ENCODE results near the gene TBL3.
"Not testable (repeated sequence)": the region's sequence is repeated elsewhere in the genome, so short reads cannot be mapped to it uniquely, and the experiment has no call there.

TBL3 gene

DNA sequence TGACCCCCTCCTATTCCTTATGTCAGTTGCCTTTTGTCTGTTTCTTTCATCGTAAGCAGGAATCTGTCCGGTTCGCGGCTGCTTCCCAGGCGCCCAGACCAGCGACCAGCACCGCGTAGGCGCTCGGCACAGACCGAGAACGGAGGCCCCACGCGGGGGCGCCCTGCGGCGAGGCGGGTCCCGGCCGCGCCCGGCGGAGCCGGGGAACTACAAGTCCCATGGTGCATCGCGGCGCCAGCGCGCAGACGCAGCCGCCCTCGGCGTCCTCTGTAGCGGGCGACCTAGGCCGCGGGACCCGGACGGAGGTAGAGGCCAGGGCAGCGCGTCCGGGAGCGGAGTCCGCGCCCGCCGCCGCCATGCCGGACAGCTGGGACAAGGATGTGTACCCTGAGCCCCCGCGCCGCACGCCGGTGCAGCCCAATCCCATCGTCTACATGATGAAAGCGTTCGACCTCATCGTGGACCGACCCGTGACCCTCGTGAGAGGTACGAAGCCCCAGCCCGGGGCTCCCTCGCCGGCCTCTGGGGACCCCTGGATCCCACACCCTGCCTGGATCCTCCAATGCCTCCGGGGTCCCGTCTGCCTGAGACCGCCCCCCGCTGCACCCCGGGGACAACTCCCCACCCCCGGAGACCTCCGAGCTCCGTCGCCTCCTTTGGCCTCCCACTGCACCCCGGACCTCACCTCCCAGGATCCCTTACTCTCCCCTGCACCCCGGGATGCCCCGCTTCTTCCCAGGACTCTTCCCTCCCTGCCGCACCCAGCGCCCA lies 12.4 kb upstream of the TBL3 start, which contains the start of gene NDUFB10:
Gene NDUFB10, plus strand, starts transcription at position 270 of the 771 bp plus-strand sequence. Its CDS starts 87 bp downstream, at position 357.
- Histone ChIP-seq H4K20me1 (ENCODE audit: insufficient read depth, low read length) (peaks cover 31% of the 10 kb centered on the region), H3K36me3 (ENCODE audit: insufficient read depth, low read length) (peaks cover 34% of the 10 kb centered on the region), H3K27ac (ENCODE audit: low read length) (peak within 1 kb of the TSS; percentile 74), H3K4me2 (ENCODE audit: insufficient read depth, low read length) (peak within 1 kb of the TSS; percentile 76), H3K79me2 (ENCODE audit: insufficient read depth, low read length) (peaks cover 44% of the 10 kb centered on the region), H3K27me3 (ENCODE audit: insufficient read depth, low read length, poor library complexity) (no peaks in the 10 kb centered on the region), H3K9me3 (ENCODE audit: insufficient read depth, low read length, severe bottlenecking) (no peaks in the 10 kb centered on the region), H3K4me1 (ENCODE audit: insufficient read depth, low read length) (peaks cover 50% of the 10 kb centered on the region), H3K4me3 (ENCODE audit: low read depth in 1 of 2, low read length in 2 of 2) (peak within 1 kb of the TSS; percentile 66 to 75), H3K9ac (ENCODE audit: low read depth, low read length) (peak within 1 kb of the TSS; percentile 81), H2AFZ (ENCODE audit: low read depth, low read length) (peak within 1 kb of the TSS; percentile 89)
- ATAC-seq (ENCODE audit: insufficient read depth, low read depth) (peak; percentile 80), DNase-seq (peak; percentile 89)
- no peak for TF ChIP-seq EZH2 (IDR thresholded peaks at IDR 0.05; ENCODE audit: borderline replicate concordance, low read depth, low read length, severe bottlenecking)
- TF ChIP-seq, protein P1, sequence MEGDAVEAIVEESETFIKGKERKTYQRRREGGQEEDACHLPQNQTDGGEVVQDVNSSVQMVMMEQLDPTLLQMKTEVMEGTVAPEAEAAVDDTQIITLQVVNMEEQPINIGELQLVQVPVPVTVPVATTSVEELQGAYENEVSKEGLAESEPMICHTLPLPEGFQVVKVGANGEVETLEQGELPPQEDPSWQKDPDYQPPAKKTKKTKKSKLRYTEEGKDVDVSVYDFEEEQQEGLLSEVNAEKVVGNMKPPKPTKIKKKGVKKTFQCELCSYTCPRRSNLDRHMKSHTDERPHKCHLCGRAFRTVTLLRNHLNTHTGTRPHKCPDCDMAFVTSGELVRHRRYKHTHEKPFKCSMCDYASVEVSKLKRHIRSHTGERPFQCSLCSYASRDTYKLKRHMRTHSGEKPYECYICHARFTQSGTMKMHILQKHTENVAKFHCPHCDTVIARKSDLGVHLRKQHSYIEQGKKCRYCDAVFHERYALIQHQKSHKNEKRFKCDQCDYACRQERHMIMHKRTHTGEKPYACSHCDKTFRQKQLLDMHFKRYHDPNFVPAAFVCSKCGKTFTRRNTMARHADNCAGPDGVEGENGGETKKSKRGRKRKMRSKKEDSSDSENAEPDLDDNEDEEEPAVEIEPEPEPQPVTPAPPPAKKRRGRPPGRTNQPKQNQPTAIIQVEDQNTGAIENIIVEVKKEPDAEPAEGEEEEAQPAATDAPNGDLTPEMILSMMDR (IDR thresholded peaks at IDR 0.05; ENCODE audit: borderline replicate concordance, extremely low read depth, low read length, poor library complexity, severe bottlenecking) = peak; percentile 90

DNA sequence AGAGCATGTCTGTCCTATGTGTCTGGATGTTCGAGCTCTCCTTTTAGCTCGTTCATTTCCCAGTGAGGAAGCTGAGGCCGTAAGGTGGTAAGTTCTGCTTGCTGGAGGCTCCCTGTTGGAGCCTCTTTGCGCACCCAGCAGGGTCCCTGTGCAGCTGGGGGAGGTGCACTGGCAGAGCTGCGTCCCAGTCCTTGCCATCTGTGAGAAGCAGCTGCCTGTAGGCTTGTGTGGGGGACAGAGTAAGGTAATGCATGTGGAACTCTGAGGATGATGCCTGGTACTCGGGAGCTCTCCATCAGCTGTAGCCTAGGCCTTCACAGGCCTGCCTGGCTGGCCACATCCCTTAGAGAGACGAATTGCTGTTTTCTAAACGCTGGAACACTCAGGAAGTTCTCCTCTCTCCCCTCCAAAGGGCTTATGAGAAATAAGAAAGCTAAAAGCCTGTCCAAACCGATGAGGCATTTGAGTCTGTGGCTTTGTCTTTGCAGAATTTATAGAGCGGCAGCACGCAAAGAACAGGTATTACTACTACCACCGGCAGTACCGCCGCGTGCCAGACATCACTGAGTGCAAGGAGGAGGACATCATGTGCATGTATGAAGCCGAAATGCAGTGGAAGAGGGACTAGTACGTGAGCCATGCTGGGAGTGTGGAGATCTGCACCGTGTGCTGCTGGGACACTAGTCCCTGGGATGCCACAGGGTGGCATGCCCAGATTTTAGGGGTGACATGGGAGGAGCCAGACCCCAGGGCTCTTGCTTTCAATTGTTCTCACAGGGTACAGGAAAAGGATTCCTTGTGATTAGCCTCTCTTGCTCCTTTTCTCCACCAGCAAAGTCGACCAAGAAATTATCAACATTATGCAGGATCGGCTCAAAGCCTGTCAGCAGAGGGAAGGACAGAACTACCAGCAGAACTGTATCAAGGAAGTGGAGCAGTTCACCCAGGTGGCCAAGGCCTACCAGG lies 10.9 kb upstream of the TBL3 start:
- Histone ChIP-seq H3K79me2 (ENCODE audit: insufficient read depth, low read length) (peaks cover 57% of the 10 kb centered on the region), H4K20me1 (ENCODE audit: insufficient read depth, low read length) (peaks cover 31% of the 10 kb centered on the region), H3K36me3 (ENCODE audit: insufficient read depth, low read length) (peaks cover 34% of the 10 kb centered on the region), H3K4me3 (ENCODE audit: low read depth in 1 of 2, low read length in 2 of 2) (peak overlapping the region in 1 of 2 experiments; percentile 75; a peak in 3 of 4 replicates), H3K27ac (ENCODE audit: low read length) (peak overlapping the region; percentile 48), H3K9me3 (ENCODE audit: insufficient read depth, low read length, severe bottlenecking) (no peaks in the 10 kb centered on the region), H3K9ac (ENCODE audit: low read depth, low read length) (peak overlapping the region; percentile 81), H3K4me2 (ENCODE audit: insufficient read depth, low read length) (peak overlapping the region; percentile 76), H3K27me3 (ENCODE audit: insufficient read depth, low read length, poor library complexity) (no peaks in the 10 kb centered on the region), H2AFZ (ENCODE audit: low read depth, low read length) (no peak overlapping the region), H3K4me1 (ENCODE audit: insufficient read depth, low read length) (peaks cover 57% of the 10 kb centered on the region)
- ATAC-seq (ENCODE audit: insufficient read depth, low read depth) = peak; percentile 48
- TF ChIP-seq, protein P1 (IDR thresholded peaks at IDR 0.05; ENCODE audit: borderline replicate concordance, extremely low read depth, low read length, poor library complexity, severe bottlenecking) = no peak
- no peak for TF ChIP-seq EZH2 (IDR thresholded peaks at IDR 0.05; ENCODE audit: borderline replicate concordance, low read depth, low read length, severe bottlenecking)
- DNase-seq = peak; percentile 70

DNA sequence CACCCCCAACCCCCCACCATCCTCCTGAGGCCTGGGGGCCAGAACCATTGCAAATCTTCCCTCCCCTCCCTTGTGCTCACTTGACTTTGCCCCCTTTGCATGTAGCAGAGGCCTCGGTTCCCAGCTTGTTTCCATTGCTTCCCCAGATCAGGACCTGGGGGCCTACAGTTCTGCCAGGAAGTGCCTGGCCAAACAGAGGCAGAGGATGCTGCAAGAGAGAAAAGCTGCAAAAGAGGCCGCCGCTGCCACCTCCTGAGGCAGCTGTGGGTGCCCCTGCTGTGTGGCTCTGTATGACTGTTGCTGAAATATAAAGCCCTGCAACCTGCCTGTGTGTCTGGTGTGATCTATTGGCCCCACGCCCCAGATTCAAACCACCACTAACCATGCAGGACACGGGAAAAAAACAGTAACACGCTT lies 10.2 kb upstream of the TBL3 start:
- Histone ChIP-seq H2AFZ (ENCODE audit: low read depth, low read length) (no peak overlapping the region), H3K27me3 (ENCODE audit: insufficient read depth, low read length, poor library complexity) (no peaks in the 10 kb centered on the region), H3K4me3 (ENCODE audit: low read depth in 1 of 2, low read length in 2 of 2) (no peak overlapping the region), H3K36me3 (ENCODE audit: insufficient read depth, low read length) (peaks cover 34% of the 10 kb centered on the region), H3K27ac (ENCODE audit: low read length) (no peak overlapping the region), H3K9ac (ENCODE audit: low read depth, low read length) (no peak overlapping the region), H4K20me1 (ENCODE audit: insufficient read depth, low read length) (peaks cover 31% of the 10 kb centered on the region), H3K4me1 (ENCODE audit: insufficient read depth, low read length) (peaks cover 64% of the 10 kb centered on the region), H3K4me2 (ENCODE audit: insufficient read depth, low read length) (peak overlapping the region; percentile 76; the same call in 1 of the 2 replicates), H3K79me2 (ENCODE audit: insufficient read depth, low read length) (peaks cover 62% of the 10 kb centered on the region), H3K9me3 (ENCODE audit: insufficient read depth, low read length, severe bottlenecking) (no peaks in the 10 kb centered on the region)
- DNase-seq (peak; percentile 42), ATAC-seq (ENCODE audit: insufficient read depth, low read depth) (no peak)
- TF ChIP-seq EZH2 (IDR thresholded peaks at IDR 0.05; ENCODE audit: borderline replicate concordance, low read depth, low read length, severe bottlenecking) = no peak
- TF ChIP-seq, protein P1 (IDR thresholded peaks at IDR 0.05; ENCODE audit: borderline replicate concordance, extremely low read depth, low read length, poor library complexity, severe bottlenecking) = no peak

DNA sequence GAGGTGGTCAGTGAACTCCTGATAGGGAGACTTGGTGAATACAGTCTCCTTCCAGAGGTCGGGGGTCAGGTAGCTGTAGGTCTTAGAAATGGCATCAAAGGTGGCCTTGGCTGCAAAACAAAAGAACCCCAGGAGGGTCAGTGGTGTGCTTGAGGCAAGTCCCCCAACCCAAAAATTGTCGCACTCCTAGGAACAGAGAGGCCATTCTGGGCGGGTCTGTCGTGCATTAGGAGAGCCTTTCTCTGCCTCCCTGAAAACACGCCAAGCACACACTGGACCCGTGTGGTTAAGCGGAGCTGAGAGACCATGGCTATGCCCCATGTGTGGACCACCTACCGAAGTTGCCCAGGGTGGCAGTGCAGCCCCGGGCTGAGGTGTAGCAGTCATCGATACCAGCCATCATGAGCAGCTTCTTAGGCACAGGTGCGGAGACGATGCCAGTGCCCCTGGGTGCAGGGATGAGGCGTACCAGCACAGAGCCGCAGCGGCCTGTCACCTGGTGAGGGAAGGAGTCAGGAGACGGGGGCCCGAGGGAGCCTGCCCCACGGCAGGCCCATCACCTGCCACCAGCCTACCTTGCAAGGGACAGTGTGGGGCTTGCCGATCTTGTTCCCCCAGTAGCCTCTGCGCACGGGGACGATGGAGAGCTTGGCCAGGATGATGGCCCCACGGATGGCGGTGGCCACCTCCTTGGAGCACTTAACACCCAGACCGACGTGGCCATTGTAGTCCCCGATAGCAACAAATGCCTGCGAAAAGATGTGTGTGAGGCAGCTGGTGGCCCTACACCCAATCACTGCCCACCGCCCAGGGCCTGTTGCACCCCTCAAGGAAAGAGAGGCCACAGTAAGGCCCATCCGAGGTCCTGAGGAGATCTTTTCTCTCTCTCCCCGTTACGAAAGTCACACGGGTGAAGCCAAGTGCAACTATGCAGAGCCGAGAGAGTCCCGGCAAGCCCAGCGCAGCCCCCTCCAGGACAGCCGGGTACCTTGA lies 9.4 kb upstream of the TBL3 start:
- Histone ChIP-seq H4K20me1 (ENCODE audit: insufficient read depth, low read length) (peaks cover 31% of the 10 kb centered on the region), H3K4me2 (ENCODE audit: insufficient read depth, low read length) (peak overlapping the region; percentile 76), H3K4me3 (ENCODE audit: low read depth in 1 of 2, low read length in 2 of 2) (peak overlapping the region in 1 of 2 experiments; percentile 74; a peak in 1 of 4 replicates), H3K36me3 (ENCODE audit: insufficient read depth, low read length) (peaks cover 34% of the 10 kb centered on the region), H3K9ac (ENCODE audit: low read depth, low read length) (peak overlapping the region; percentile 91), H3K4me1 (ENCODE audit: insufficient read depth, low read length) (peaks cover 66% of the 10 kb centered on the region), H3K79me2 (ENCODE audit: insufficient read depth, low read length) (peaks cover 65% of the 10 kb centered on the region)
- H2AFZ ChIP-seq (ENCODE audit: low read depth, low read length); DNase-seq; ATAC-seq (ENCODE audit: insufficient read depth, low read depth); H3K27me3 ChIP-seq (ENCODE audit: insufficient read depth, low read length, poor library complexity); H3K9me3 ChIP-seq (ENCODE audit: insufficient read depth, low read length, severe bottlenecking); H3K27ac ChIP-seq (ENCODE audit: low read length): not testable (repeated sequence)
